Brain microvascular endothelial cell (primary cell): ENCODE data around the gene POLR2H.

Experiments used
- DNase-seq: peaks from one replicate; pipeline ENCODE4 v3.0.0-alpha.2; 2020
- H3K27ac ChIP-seq: fragments of 250-450 bp; sonication (Bioruptor Pico); 2 replicates; pipeline ENCODE4 v1.5.1; 2020; ENCODE audit warnings: mild to moderate bottlenecking, moderate library complexity
- H3K27me3 ChIP-seq: fragments of 250-450 bp; sonication (Bioruptor Pico); replicated peaks from 2 replicates; pipeline ENCODE4 v1.5.1; 2020; ENCODE audit warnings: mild to moderate bottlenecking
- H3K36me3 ChIP-seq: fragments of 250-450 bp; sonication (Bioruptor Pico); replicated peaks from 2 replicates; pipeline ENCODE4 v1.5.1; 2020; ENCODE audit warnings: mild to moderate bottlenecking
- H3K4me3 ChIP-seq: 2 replicates; pipeline ENCODE4 v1.5.1; 2011; ENCODE audit warnings: low read depth, mild to moderate bottlenecking, control low read depth, low read length, moderate library complexity
- CTCF ChIP-seq: IDR thresholded peaks from 2 replicates; pipeline ENCODE4 v1.5.1; 2011; ENCODE audit warnings: low read depth, mild to moderate bottlenecking, moderate library complexity, low read length, control low read depth, inconsistent platforms; ENCODE audit errors: missing control alignments
- in situ Hi-C: cut with HindIII; loops from 2 replicates; pipeline ENCODE4 v1.10.0; 2017; ENCODE audit warnings: low sequenced_read_pairs, low pct_ligation_motif_present

POLR2H gene

GRCh38 chr3:184372911-184373310 is 11.4 kb downstream of the POLR2H start:
- peaks cover 10% of the 10 kb centered on the region for H3K27me3 ChIP-seq

GRCh38 chr3:184373422-184373821 is 11.9 kb downstream of the POLR2H start:
- Histone ChIP-seq H3K27me3 (peaks cover 15% of the 10 kb centered on the region), H3K36me3 (peaks cover 7% of the 10 kb centered on the region), H3K27ac (no peak overlapping the region), H3K4me3 (no peak overlapping the region)
- in situ Hi-C loops: loop anchor here (25.0 kb wide), 1 partner anchor 164 kb away; no protein-coding TSS in a partner anchor
- DNase-seq: no peak
- no peak for TF ChIP-seq CTCF

More at GRCh38 chr3:184372911-184373310, 11.4 kb downstream of the POLR2H start:
- Histone ChIP-seq H3K27ac (no peak overlapping the region), H3K36me3 (peaks cover 13% of the 10 kb centered on the region), H3K4me3 (no peak overlapping the region)
- no peak for TF ChIP-seq CTCF
- in situ Hi-C loops: loop anchor here (25.0 kb wide), 1 partner anchor 164 kb away; no protein-coding TSS in a partner anchor
- no peak for DNase-seq

GRCh38 chr3:184375747-184376461 is 14.4 kb downstream of the POLR2H start:
- H3K27me3 ChIP-seq: peaks cover 33% of the 10 kb centered on the region

GRCh38 chr3:184377374-184377773 is 15.9 kb downstream of the POLR2H start:
- no peak overlapping the region for H3K4me3 ChIP-seq
- no peak for TF ChIP-seq CTCF
- H3K27me3 ChIP-seq: peaks cover 47% of the 10 kb centered on the region
- in situ Hi-C loops: no loop called here
- DNase-seq: no peak
- no peak overlapping the region for H3K27ac ChIP-seq
- no peaks in the 10 kb centered on the region for H3K36me3 ChIP-seq

More at GRCh38 chr3:184375747-184376461, 14.4 kb downstream of the POLR2H start:
- H3K27ac ChIP-seq: no peak overlapping the region
- no peak overlapping the region for H3K4me3 ChIP-seq
- no peaks in the 10 kb centered on the region for H3K36me3 ChIP-seq
- DNase-seq: no peak
- in situ Hi-C loops: no loop called here
- no peak for TF ChIP-seq CTCF

DNA sequence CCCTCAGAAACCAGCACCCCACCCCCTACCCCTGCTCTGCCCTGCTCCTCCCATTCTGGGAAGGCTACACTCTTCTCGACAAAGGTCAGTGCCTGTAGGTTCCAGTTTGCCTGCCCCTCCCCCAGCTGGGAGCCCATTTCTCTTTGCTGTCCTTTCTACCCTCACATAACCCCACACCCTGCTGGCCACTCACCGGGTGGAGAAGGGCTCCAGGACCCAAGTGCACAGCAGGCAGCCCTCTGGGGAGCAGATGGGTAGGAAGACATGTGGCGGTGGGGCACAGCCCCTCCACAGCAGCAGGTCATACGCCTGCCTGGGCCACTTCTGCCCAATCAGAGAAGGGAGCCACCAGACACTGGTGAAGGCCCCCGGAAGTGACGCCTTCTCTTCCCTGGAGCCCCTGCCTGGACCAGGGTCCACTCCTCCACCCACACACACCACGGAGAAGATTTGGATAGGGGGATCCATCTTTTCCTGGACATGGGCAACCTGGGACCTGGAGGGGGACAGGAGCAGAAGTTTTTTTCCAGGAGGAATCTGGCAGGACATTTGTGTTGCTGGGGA is 16.5 kb downstream of the POLR2H start, which contains the start of gene THPO:
Gene THPO (minus strand): TSS at position 326 of the 564 bp plus-strand sequence. CDS start 1,948 bp downstream, outside the sequence.
- Histone ChIP-seq H3K36me3 (no peaks in the 10 kb centered on the region), H3K27ac (no peak within 1 kb of the TSS), H3K27me3 (peaks cover 47% of the 10 kb centered on the region), H3K4me3 (no peak within 1 kb of the TSS)
- no peak for TF ChIP-seq CTCF
- no peak for DNase-seq
- in situ Hi-C loops: no loop called here
